ENCODE measurements around the gene CCDC60.

Gene CCDC60

GRCh38 chr12:119450771-119451170 lies 116.2 kb downstream of the CCDC60 start:
- no peaks in the 10 kb centered on the region for H3K9me3 ChIP-seq (ENCODE audit: control insufficient read depth, insufficient read depth, low read length)
- no peak overlapping the region for H3K27ac ChIP-seq (ENCODE audit: low read depth, low read length)
- H3K9me2 ChIP-seq (replicated peaks; ENCODE audit: control insufficient read depth, low read length) = no peaks in the 10 kb centered on the region
- H3F3A ChIP-seq (ENCODE audit: control insufficient read depth, insufficient read depth) = no peaks in the 10 kb centered on the region
- peaks cover 15% of the 10 kb centered on the region for H3K27me3 ChIP-seq (ENCODE audit: control insufficient read depth, low read length)
- no peaks in the 10 kb centered on the region for H3K4me1 ChIP-seq (ENCODE audit: control insufficient read depth, low read length)
- TF ChIP-seq CTCF (IDR thresholded peaks at IDR 0.05; ENCODE audit: low read depth, low read length, poor library complexity, severe bottlenecking) (no peak), EZH2phosphoT487 (IDR thresholded peaks at IDR 0.05; ENCODE audit: borderline replicate concordance, low read length) (no peak)
- no peak overlapping the region for H3K4me3 ChIP-seq (ENCODE audit: low read length)
- H3K4me2 ChIP-seq (ENCODE audit: low read length) = no peak overlapping the region
- no peaks in the 10 kb centered on the region for H3K79me2 ChIP-seq (ENCODE audit: control insufficient read depth, low read length)
- H4K20me1 ChIP-seq (ENCODE audit: control insufficient read depth, insufficient read depth, low read depth, low read length) = no peaks in the 10 kb centered on the region
- no peaks in the 10 kb centered on the region for H3K36me3 ChIP-seq (ENCODE audit: control insufficient read depth, low read length)

GRCh38 chr12:119456824-119457223 lies 122.3 kb downstream of the CCDC60 start:
- no peak for TF ChIP-seq EZH2phosphoT487 (IDR thresholded peaks at IDR 0.05; ENCODE audit: borderline replicate concordance, low read length)
- H3K9me2 ChIP-seq (replicated peaks; ENCODE audit: control insufficient read depth, low read length) = no peaks in the 10 kb centered on the region
- H3K36me3 ChIP-seq (ENCODE audit: control insufficient read depth, low read length) = no peaks in the 10 kb centered on the region
- H4K20me1 ChIP-seq (ENCODE audit: control insufficient read depth, insufficient read depth, low read depth, low read length) = no peaks in the 10 kb centered on the region
- no peak overlapping the region for H3K27ac ChIP-seq (ENCODE audit: low read depth, low read length)
- no peaks in the 10 kb centered on the region for H3K9me3 ChIP-seq (ENCODE audit: control insufficient read depth, insufficient read depth, low read length)
- H3K4me2 ChIP-seq (ENCODE audit: low read length) = no peak overlapping the region
- no peaks in the 10 kb centered on the region for H3K79me2 ChIP-seq (ENCODE audit: control insufficient read depth, low read length)
- no peak overlapping the region for H3K4me3 ChIP-seq (ENCODE audit: low read length)
- no peaks in the 10 kb centered on the region for H3F3A ChIP-seq (ENCODE audit: control insufficient read depth, insufficient read depth)
- H3K27me3 ChIP-seq (ENCODE audit: control insufficient read depth, low read length) = peaks cover 12% of the 10 kb centered on the region
- H3K4me1 ChIP-seq (ENCODE audit: control insufficient read depth, low read length) = no peaks in the 10 kb centered on the region

GRCh38 chr12:119457271-119457670 lies 122.7 kb downstream of the CCDC60 start:
- H3K4me1 ChIP-seq (ENCODE audit: control insufficient read depth, low read length) = no peaks in the 10 kb centered on the region
- H3K9me2 ChIP-seq (replicated peaks; ENCODE audit: control insufficient read depth, low read length) = no peaks in the 10 kb centered on the region
- H3K27me3 ChIP-seq (ENCODE audit: control insufficient read depth, low read length) = peaks cover 12% of the 10 kb centered on the region
- no peak overlapping the region for H3K4me2 ChIP-seq (ENCODE audit: low read length)
- no peaks in the 10 kb centered on the region for H3F3A ChIP-seq (ENCODE audit: control insufficient read depth, insufficient read depth)
- no peak overlapping the region for H3K4me3 ChIP-seq (ENCODE audit: low read length)
- H3K79me2 ChIP-seq (ENCODE audit: control insufficient read depth, low read length) = no peaks in the 10 kb centered on the region
- TF ChIP-seq EZH2phosphoT487 (IDR thresholded peaks at IDR 0.05; ENCODE audit: borderline replicate concordance, low read length) (no peak), CTCF (IDR thresholded peaks at IDR 0.05; ENCODE audit: low read depth, low read length, poor library complexity, severe bottlenecking) (no peak)
- H3K9me3 ChIP-seq (ENCODE audit: control insufficient read depth, insufficient read depth, low read length) = no peaks in the 10 kb centered on the region
- H3K27ac ChIP-seq (ENCODE audit: low read depth, low read length) = no peak overlapping the region
- no peaks in the 10 kb centered on the region for H3K36me3 ChIP-seq (ENCODE audit: control insufficient read depth, low read length)
- H4K20me1 ChIP-seq (ENCODE audit: control insufficient read depth, insufficient read depth, low read depth, low read length) = no peaks in the 10 kb centered on the region

GRCh38 chr12:119459481-119459880 lies 125.0 kb downstream of the CCDC60 start:
- Histone ChIP-seq H3K27ac (ENCODE audit: low read depth, low read length) (no peak overlapping the region), H3K4me2 (ENCODE audit: low read length) (no peak overlapping the region), H3K79me2 (ENCODE audit: control insufficient read depth, low read length) (no peaks in the 10 kb centered on the region), H3K36me3 (ENCODE audit: control insufficient read depth, low read length) (no peaks in the 10 kb centered on the region), H3F3A (ENCODE audit: control insufficient read depth, insufficient read depth) (no peaks in the 10 kb centered on the region), H3K27me3 (ENCODE audit: control insufficient read depth, low read length) (peaks cover 12% of the 10 kb centered on the region), H3K9me2 (replicated peaks; ENCODE audit: control insufficient read depth, low read length) (no peaks in the 10 kb centered on the region), H4K20me1 (ENCODE audit: control insufficient read depth, insufficient read depth, low read depth, low read length) (no peaks in the 10 kb centered on the region), H3K4me3 (ENCODE audit: low read length) (no peak overlapping the region), H3K9me3 (ENCODE audit: control insufficient read depth, insufficient read depth, low read length) (no peaks in the 10 kb centered on the region), H3K4me1 (ENCODE audit: control insufficient read depth, low read length) (no peaks in the 10 kb centered on the region)
- TF ChIP-seq EZH2phosphoT487 (IDR thresholded peaks at IDR 0.05; ENCODE audit: borderline replicate concordance, low read length) (no peak), CTCF (IDR thresholded peaks at IDR 0.05; ENCODE audit: low read depth, low read length, poor library complexity, severe bottlenecking) (no peak)

Data from DOHH2 (cell line).